Bone marrow (tissue), 2 donors: Measurements from ENCODE around the gene ANAPC5.
"Not testable (repeated sequence)": the region's sequence is repeated elsewhere in the genome, so short reads cannot be mapped to it uniquely, and the experiment has no call there.

Experiments
- DNase-seq, 2 donors: peaks; one replicate each; lab custom pipeline; 2025; lab: John Stamatoyannopoulos, UW

ANAPC5 gene

GRCh38 chr12:121287267-121287954, 64.8 kb downstream of the ANAPC5 start:
- no peak for DNase-seq

GRCh38 chr12:121285856-121286255, 66.4 kb downstream of the ANAPC5 start:
- DNase-seq, result no peak

GRCh38 chr12:121284551-121285390, 67.4 kb downstream of the ANAPC5 start:
- DNase-seq, result no peak

GRCh38 chr12:121283841-121284240, 68.4 kb downstream of the ANAPC5 start:
- no peak for DNase-seq

- no peak for DNase-seq
Observed at GRCh38 chr12:121283388-121283787, 68.8 kb downstream of the ANAPC5 start.

GRCh38 chr12:121282910-121283309, 69.3 kb downstream of the ANAPC5 start:
- DNase-seq, result not testable (repeated sequence)

GRCh38 chr12:121282072-121282742, 70.0 kb downstream of the ANAPC5 start:
- DNase-seq, result no peak

GRCh38 chr12:121281116-121281515, 71.1 kb downstream of the ANAPC5 start:
- not testable (repeated sequence) for DNase-seq

- not testable (repeated sequence) for DNase-seq
Observed at GRCh38 chr12:121280531-121280930, 71.7 kb downstream of the ANAPC5 start.

GRCh38 chr12:121279507-121279915, 72.7 kb downstream of the ANAPC5 start:
- no peak for DNase-seq

GRCh38 chr12:121279071-121279375, 73.2 kb downstream of the ANAPC5 start:
- DNase-seq, result no peak

GRCh38 chr12:121278169-121279070, 73.8 kb downstream of the ANAPC5 start:
- no peak for DNase-seq

GRCh38 chr12:121277374-121277759, 74.8 kb downstream of the ANAPC5 start:
- no peak for DNase-seq

GRCh38 chr12:121274036-121274763, 78.0 kb downstream of the ANAPC5 start:
- DNase-seq, result no peak

GRCh38 chr12:121273364-121273896, 78.8 kb downstream of the ANAPC5 start:
- no peak for DNase-seq

GRCh38 chr12:121267822-121268221, 84.4 kb downstream of the ANAPC5 start:
- no peak for DNase-seq

GRCh38 chr12:121264951-121265515, 87.2 kb downstream of the ANAPC5 start:
- no peak for DNase-seq

- no peak for DNase-seq
Observed at GRCh38 chr12:121264135-121264534, 88.1 kb downstream of the ANAPC5 start.

- no peak for DNase-seq
Observed at GRCh38 chr12:121263206-121263935, 88.8 kb downstream of the ANAPC5 start.

GRCh38 chr12:121261398-121261797, 90.8 kb downstream of the ANAPC5 start:
- no peak for DNase-seq
